GM18867 (cell line): Measurements from ENCODE around the gene PXDN.

Experiments
- ATAC-seq: cut with Tn5 transposase; IDR thresholded peaks from one replicate; pipeline ENCODE4 v1.9.1; 2021; ENCODE audit warnings: mild to moderate bottlenecking, moderate library complexity; ENCODE audit not compliant: unreplicated experiment

PXDN gene

GRCh38 chr2:1586923-1587840, 157.1 kb downstream of the PXDN start:
- no peak for ATAC-seq

GRCh38 chr2:1586251-1586922, 157.9 kb downstream of the PXDN start:
- ATAC-seq: no peak

- no peak for ATAC-seq
These were observed 158.7 kb downstream of the PXDN start for GRCh38 chr2:1585635-1586034.

GRCh38 chr2:1584691-1585485, 159.4 kb downstream of the PXDN start:
- no peak for ATAC-seq

- ATAC-seq: no peak
These were observed 160.2 kb downstream of the PXDN start for GRCh38 chr2:1584051-1584531.

- ATAC-seq: no peak
These were observed 161.4 kb downstream of the PXDN start for GRCh38 chr2:1582891-1583341.

GRCh38 chr2:1581965-1582625, 162.2 kb downstream of the PXDN start:
- no peak for ATAC-seq
